ENCODE results near the gene FBXL16.

Gene FBXL16

GRCh38 chr16:735982-736453, 30.4 kb upstream of the FBXL16 start:
- DNase-seq (ENCODE audit: low read depth in 2 of 2, low spot score in 1 of 2), result no peak

DNA sequence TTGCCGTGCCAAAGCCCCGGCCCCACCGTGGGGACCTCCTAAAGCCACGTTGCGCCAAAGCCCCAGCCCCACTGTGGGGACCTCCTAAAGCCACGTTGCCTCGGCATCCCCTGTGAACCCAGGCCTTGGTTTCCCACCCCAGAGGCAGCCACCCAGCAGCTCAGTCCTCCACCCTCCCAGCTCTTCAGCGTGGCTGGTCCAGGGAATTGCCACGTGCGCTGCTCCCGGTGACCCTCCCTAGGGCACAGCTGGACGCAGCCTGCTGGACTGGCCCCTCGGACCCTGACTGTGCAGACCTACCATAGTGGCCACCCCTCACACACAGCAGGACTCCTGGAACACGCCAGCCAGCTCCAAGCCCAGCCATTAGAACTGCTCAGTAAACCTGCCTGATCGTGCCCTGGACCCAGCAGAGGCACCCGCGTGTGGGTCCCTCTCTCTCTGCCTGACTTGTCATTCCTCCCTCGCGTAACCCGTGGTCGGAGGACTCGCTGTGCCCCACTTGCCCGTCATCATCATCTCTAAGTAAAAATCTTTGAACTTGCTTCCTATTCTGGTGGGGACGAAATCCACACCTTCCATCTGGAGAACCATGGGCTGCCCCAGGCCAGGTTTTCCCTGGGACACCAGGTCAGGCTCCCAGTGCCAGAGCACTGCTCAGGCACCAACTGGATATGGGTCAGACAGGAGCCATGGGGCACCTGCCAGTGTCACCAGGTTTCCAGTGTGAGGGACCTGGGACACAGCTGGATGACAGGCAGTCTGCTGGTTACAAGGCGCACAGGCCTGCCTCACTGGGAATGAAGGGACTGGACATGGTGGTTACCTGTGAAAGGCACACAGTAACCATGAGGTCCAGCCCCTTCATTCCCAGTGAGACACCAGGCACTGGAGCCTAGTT, 29.6 kb upstream of the FBXL16 start:
- no peak for DNase-seq (ENCODE audit: low read depth in 2 of 2, low spot score in 1 of 2)

DNA sequence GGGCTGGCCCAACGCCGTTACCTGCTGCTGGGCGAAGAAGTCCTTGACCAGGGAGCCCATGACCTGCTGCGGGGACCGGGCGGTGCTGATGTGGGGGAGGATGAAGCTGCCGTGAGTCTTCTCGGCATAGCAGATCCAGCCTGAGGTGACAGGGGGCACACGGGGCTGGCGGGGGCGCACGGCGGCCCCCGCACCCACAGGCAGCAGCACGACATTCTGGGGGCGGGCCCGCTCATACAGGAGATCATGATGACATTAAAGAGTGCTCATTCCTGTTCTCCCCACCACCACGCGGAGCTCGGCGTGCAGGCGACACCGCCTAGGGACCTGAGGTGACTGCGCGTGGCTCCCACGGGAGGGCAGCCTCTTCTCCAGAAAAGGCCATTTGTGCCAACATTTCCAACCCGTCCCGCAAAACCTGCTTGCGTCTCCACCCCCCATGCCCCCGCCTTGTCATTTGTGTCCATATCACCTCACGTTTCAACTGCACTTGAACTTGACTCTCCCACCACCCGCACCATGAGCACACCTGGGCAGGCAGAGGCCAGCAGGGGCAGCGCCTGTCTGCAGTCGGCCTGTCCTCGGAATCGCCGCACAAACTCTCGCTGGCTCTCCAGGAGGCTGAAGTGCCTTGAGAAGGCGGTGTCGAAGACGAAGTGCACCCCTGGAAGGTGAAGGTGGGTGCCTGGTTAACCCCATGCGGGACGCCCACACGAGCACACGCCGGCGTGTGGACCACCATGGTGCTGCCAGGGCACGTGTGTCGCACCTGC, 28.8 kb upstream of the FBXL16 start:
- DNase-seq (ENCODE audit: low read depth in 2 of 2, low spot score in 1 of 2), result no peak

GRCh38 chr16:733382-734207, 28.0 kb upstream of the FBXL16 start:
- DNase-seq (ENCODE audit: low read depth in 2 of 2, low spot score in 1 of 2), result no peak

- DNase-seq (ENCODE audit: low read depth in 2 of 2, low spot score in 1 of 2), result no peak
Measured at GRCh38 chr16:732936-733335, 27.3 kb upstream of the FBXL16 start.

DNA sequence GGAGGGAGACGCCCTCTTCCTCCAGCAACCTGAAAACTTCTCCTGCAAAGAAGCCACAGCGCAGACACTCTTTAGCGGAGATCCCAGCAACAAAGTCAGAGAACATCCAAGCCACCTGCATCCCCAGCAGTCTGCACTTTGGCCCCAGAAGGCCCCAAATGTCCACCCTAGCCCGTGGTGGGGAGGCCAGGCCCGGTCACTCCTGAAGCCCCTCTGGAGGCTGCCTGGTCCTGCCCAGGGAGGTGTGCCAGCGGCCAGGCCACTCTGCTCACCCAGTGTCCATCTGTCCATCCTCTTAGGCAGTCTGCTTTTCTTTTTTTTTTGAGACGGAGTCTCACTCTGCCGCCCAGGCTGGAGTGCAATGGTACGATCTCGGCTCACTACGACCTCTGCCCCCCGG, 26.7 kb upstream of the FBXL16 start:
- no peak for DNase-seq (ENCODE audit: low read depth in 2 of 2, low spot score in 1 of 2)

DNA sequence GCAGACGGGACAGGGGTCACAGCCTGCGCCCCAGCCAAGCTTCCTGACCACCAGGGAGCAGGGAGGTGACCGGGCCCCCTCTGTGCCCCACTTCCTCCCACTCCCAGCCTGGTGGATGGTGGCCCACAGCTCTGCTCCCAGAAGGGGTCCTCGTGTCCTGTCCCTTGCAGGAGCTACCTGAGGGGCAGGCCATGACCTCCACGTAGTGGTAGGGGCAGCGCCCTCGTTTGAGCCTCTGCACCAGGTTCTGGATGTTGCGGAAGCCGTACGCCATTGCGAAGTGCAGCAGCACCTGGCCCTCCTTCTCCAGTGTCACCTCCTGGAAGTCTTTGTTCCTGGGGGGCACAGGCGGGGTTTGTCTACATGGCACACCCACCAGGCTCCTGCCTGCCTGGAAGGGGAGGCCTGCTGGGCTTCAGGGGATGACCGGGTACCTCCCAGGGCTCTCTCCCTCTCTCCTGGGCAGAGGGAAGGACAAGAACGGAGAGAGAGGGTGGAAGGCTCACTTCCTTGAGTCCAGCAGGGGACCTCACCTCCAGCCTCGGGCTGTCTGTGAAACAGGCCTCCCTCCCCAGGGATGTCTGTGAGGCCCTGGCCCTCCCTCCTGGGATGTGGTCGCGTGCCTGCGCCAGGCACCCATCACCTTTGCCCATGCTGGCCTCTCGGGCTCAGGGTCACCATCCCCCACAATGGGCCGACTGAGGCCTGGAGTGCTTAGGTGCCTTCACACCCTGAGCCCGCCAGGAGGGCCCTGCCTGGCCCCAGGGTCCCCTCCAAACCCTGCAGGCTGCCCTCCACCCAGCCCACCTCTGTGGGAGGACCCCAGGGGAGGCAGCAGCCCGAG, 25.3 kb upstream of the FBXL16 start:
- DNase-seq (ENCODE audit: low read depth in 2 of 2, low spot score in 1 of 2), result no peak

DNA sequence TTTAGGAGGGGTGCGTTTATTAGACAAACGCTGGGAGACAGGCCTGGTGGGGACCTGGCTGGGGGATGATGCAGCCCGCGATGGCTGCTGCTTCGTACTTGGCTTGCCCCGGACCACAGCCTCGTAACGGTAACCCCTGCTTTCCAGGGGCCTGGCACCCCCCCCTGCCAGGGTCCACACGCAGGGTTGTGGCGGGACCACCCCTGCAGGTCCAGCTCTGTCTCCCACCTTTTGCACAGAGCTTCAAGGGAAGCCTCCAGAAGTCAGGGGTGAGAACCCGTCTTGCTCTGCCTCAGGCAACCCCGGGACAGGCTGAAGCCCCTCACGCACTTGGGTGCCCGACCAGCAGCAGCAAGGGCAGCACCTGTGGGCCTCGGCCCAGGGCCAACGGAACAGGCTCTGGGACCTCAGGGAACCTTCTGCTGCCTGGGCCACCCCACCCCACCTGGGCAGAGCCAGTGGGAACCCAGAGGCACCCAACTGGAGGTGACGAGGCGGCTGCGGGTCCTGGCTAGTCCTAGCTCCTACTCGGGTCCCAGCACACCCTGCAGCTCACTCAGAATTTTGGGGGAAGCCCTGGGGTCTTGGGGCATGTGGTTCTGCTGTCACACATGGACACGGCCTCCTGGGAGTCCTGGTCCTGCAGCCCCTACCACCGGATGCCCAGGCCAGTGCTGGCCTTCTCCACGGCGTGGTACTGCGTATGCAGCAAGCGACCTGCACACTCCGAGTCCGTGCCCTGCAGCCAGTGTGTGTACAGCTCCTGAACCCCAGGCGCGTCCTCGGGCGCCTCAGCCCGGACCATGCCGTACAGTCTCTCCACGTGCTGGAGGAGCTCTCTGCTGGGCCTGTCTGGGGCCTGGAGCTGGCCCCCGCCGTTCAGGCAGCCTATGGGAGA, 24.4 kb upstream of the FBXL16 start:
- no peak for DNase-seq (ENCODE audit: low read depth in 2 of 2, low spot score in 1 of 2)

DNA sequence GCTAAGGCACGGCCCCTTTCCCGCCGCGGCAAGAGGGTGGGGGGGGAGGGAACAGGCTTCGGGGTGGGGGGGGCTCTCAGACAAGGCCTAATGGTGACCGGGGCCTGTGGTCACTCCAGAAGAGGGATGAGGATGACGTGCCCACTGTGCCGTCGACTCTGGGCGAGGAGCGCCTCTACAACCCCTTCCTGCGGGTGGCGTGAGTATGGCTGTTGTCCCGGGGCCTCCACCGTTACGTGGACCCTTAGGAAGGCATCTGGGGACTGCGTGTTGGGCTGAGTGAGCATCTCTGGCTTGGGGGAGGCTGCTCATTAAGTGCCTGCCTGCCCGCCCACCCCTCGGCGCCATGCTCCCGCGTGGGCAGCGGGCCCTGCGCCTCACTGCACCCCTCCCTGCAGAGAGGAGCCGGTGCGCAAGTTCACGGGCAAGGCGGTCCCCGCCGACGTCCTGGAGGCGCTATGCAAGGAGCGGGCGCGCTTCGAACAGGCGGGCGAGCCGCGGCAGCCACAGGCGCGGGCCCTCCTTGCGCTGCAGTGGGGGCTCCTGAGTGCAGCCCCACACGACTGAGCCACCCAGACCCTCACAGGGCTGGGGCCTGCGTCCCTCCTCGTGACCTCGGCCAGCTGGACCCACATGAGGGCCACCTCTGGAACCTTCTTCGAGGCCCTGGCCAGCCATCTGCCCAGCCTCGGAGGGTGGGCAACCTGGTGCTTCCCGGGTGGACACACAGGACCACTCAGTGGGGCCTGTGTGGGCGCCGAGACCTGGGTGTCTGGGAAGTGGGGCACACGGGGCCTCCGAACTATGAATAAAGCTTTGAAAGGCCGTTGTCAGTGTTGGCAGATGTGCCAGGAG, 23.5 kb upstream of the FBXL16 start:
- no peak for DNase-seq (ENCODE audit: low read depth in 2 of 2, low spot score in 1 of 2)

GRCh38 chr16:728131-728889, 22.7 kb upstream of the FBXL16 start:
- peak; percentile 29 to 33 for DNase-seq (ENCODE audit: low read depth in 2 of 2, low spot score in 1 of 2)

DNA sequence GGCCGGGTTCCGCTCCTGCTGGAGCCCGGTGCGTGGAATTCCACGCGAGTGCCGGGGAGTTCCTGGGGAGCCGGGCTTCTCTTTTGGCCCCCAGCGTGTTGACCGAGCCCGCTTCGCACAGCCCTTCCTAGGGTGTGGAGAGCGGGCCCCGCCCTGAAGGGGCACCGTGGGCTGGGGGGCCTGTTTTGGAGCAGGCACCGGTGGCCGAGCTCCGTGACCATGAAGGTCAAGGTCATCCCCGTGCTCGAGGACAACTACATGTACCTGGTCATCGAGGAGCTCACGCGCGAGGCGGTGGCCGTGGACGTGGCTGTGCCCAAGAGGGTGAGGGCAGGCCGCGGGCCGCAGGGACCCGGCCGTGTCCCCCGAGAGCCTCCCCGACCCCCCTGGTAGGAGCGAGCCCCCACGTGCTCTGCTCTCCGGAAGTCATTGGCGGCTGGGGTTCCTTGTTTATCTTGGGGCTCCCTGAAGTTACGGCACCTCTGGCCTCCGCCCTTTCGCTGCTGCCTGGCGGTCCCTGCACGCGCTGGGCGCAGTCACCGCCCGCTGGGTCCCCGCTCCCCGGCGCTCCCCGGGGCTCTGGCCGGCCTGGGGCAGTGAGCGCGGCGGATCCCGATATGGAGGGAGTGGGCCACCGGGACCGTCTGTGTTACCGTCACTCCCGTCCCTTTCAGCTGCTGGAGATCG, 21.8 kb upstream of the FBXL16 start:
- no peak for DNase-seq (ENCODE audit: low read depth in 2 of 2, low spot score in 1 of 2)

DNA sequence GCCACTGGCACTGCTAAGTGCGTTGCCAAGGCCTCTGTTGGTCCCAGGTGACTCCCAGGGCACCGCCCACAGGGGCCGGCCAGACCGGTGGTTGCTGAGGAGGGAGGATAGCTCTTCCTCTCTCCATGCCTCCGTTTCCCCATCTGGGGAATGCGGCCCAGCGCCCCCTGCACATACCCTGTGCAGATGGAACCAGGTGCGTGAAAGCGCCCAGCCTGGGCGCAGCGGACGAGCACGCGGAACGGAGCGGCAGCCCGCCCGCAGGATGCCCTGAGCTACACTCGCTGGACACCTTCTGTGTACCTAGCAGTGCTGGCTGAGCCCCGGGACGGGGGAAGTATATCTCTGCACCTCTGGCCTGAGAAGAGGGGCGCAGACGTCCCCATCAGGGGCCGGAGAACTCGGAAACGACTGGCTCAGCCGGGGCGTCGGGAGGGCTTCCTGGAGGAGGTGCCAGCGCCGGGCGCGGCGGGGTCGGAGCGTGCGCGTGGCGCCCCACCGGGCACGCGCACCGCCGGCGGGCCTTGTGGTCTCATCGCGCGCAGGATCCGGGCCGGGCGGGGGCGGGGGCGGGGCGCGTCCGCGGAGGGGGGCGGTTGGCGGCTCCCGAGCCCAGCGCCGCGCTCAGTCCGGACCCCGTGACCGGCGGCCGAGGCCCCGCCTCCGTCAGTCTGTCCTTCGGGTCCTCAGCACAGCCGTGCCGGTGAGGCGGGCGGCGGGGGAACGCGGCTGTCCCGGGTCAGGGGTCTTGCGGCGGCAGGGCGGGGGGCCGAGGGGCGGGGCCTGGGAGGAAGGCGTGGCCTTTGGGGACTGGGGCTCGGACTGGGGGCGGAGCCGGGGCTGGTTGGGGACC, 21.1 kb upstream of the FBXL16 start, which contains the start of the genes CCDC78 and HAGHL:
CCDC78 (minus strand) TSS at position 6 of the 853 bp plus-strand sequence. CDS start 76 bp downstream, outside the sequence.
HAGHL (plus strand) TSS at position 669 of the 853 bp plus-strand sequence. CDS start 404 bp downstream, outside the sequence.
- DNase-seq (ENCODE audit: low read depth in 2 of 2, low spot score in 1 of 2), result peak; percentile 28 to 38

GRCh38 chr16:726188-726437, 20.5 kb upstream of the FBXL16 start:
- no peak for DNase-seq (ENCODE audit: low read depth in 2 of 2, low spot score in 1 of 2)

DNA sequence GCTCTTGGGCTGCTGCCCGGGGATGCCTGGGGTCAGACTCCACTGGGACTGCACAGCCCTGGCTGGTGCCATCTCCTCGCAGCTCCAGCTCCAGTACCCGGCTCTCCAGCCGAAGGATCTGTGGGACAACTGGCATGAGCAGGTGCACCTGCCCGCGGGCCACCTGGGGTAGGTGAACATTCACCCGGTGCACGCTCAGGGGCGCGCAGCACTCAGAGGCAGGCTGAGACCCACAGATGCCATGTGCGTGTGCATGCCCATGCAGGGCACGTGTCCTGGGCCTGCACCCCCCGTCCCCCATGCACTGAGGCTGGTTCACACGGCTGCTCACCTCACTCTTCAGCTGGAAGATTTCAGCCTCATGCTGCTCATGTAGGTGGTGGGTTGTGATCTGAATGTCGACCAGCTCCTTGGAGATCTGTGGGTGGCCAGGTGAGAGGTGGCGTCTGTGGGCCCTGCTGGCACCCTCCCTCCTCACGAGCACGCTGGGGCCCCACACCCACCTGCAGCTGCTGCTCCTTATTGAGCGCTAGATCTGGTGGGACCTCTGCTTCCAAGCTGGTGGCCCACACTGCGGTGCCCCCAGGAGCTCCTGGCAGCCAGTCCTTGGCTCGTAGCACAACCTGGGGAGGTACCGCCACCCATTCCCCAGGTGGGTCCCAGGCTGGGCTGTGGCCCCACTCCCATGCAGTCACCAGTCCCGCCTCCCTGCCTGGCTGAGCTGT, 20.0 kb upstream of the FBXL16 start:
- no peak for DNase-seq (ENCODE audit: low read depth in 2 of 2, low spot score in 1 of 2)

DNA sequence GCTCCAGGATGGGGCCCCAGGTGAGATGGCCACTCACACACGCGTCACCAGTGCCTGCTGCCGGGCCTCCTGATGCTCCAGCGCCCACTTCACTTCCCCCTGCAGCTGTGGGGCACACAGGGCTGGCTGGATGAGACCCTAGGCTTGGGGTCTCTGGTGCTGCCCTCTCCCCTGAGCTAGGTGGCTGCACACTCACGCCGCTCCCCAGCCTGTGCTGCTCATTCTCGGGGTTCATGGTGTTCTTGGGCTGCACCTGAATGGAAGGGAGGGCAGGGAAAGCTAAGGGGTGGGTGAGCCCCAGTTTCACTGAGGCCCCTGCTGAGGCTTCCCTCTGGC, 19.4 kb upstream of the FBXL16 start:
- no peak for DNase-seq (ENCODE audit: low read depth in 2 of 2, low spot score in 1 of 2)

Data from stimulated activated CD8-positive, alpha-beta memory T cell treated with anti-CD3 and anti-CD28 coated beads, Interleukin-4, amount 100 ng/mL, for 1 hour (primary cell).